Measurements from ENCODE around the gene RMND1. TPM values are rescaled to one million over a fixed set of nuclear protein-coding genes. Genes with fewer than 3 reads are reported as not detected.

RMND1 gene
- total and polyA plus RNA-seq, 9 of the 15 experiments (the other 6 are each of a cell fraction or from before 2014, with no cell fraction given): 26.9 to 47.8 (median 36.2) TPM

DNA sequence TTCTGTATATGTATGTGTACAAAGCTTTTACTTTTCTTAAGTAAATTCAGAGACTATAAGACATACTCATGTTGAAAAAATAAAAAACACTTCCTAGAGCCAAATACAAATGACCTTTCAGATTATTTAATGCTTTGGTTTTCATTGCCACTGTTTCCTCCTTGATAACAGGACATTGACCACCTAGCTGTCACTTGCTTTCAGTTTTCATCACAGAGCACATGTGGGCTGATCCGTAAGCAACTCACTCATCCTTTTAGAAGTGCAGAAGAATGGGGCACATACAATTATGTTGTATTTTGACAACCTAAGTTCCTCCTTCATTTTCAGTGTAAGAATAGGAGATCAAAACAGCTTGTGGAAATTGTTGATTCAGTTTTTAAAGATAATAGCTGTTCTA is 66.7 kb downstream of the RMND1 start:
- in situ Hi-C loops (cut with MboI): no loop called here
- Histone ChIP-seq H3K36me3 (ENCODE audit: control insufficient read depth, insufficient read depth, low read length) (peaks cover 23% of the 10 kb centered on the region), H3K27ac (ENCODE audit: extremely low read depth, low read depth, low read length) (no peak overlapping the region), H3K9ac (ENCODE audit: insufficient read depth in 1 of 2, low read depth in 2 of 2, low read length in 2 of 2) (peak overlapping the region in 1 of 2 experiments; percentile 1; a peak in 1 of 4 replicates), H2AFZ (ENCODE audit: low read depth, low read length) (no peak overlapping the region), H3K27me3 (ENCODE audit: control insufficient read depth in 2 of 2, insufficient read depth in 2 of 2, low read length in 2 of 2) (no peaks in the 10 kb centered on the region), H3K9me1 (ENCODE audit: control insufficient read depth, insufficient read depth, low read length) (no peaks in the 10 kb centered on the region), H3K4me1 (replicated peaks in 1 of 2; ENCODE audit: control insufficient read depth in 2 of 2, insufficient read depth in 2 of 2, low read length in 2 of 2) (peaks cover 8 to 23% of the 10 kb centered on the region in 2 experiments; a peak in 4 of 5 replicates), H4K20me1 (replicated peaks; ENCODE audit: control insufficient read depth, insufficient read depth, low read length) (no peaks in the 10 kb centered on the region), H3K9me3 (replicated peaks; ENCODE audit: control insufficient read depth, insufficient read depth, low read depth, low read length) (no peaks in the 10 kb centered on the region), H3K4me2 (ENCODE audit: insufficient read depth, low read length) (0 out of 2 replicates have a peak overlapping the region, but pooled peaks have one; percentile 22), H3K79me2 (ENCODE audit: control insufficient read depth, insufficient read depth, low read length) (peaks cover 65% of the 10 kb centered on the region), H3K4me3 (no peak overlapping the region)
- intact Hi-C loops (cut with micrococcal nuclease): no loop called here
- POLR2A ChIA-PET: interaction anchor here (0.7 to 1.8 kb wide), 5 partner anchors 17 to 242 kb away, joined by 3 to 9 read pairs (median 4); no protein-coding TSS in a partner anchor
- no TSS peak for BruUV-seq (replicated peaks)
- ATAC-seq: no peak
- FAIRE-seq: no peak
- CTCF ChIA-PET (ENCODE audit: low intra/inter-chr PET ratio): no interaction called here
- 33% methylated on average over 1 of the region's 1 CpG for WGBS (ENCODE audit: insufficient coverage, low coverage, missing lambda C conversion rate)
- peak in 2 of 4 experiments; percentile 24 to 37 for DNase-seq (ENCODE audit: extremely low read depth in 1 of 4, low spot score in 3 of 4)
- TF ChIP-seq CHD1 (IDR thresholded peaks at IDR 0.05; ENCODE audit: low read length) (no peak), EP400 (IDR thresholded peaks at IDR 0.05) (peak; percentile 36), ELK1 (CRISPR knock-in tag; IDR thresholded peaks at IDR 0.05) (no peak), NCOA4 (IDR thresholded peaks at IDR 0.05; ENCODE audit: partially characterized antibody) (no peak), MYC (IDR thresholded peaks at IDR 0.05; ENCODE audit: low read depth, low read length) (peak; percentile 28; the same call in 1 of the 2 replicates), MYC (CRISPR knock-in tag; IDR thresholded peaks at IDR 0.05; ENCODE audit: borderline replicate concordance, low read depth) (no peak), CBX2 (IDR thresholded peaks at IDR 0.05; ENCODE audit: insufficient read depth, low read length, poor library complexity, severe bottlenecking) (no peak), PKNOX1 (IDR thresholded peaks at IDR 0.05) (peak; percentile 40; the same call in 1 of the 2 replicates), RNF2 (IDR thresholded peaks at IDR 0.05) (no peak), HMG20A (CRISPR knock-in tag; conservative IDR thresholded peaks at IDR 0.05) (no peak), CTBP1 (IDR thresholded peaks at IDR 0.05; ENCODE audit: borderline replicate concordance) (no peak), ZNF239 (CRISPR knock-in tag; IDR thresholded peaks at IDR 0.05) (no peak), TCF7 (IDR thresholded peaks at IDR 0.05; ENCODE audit: borderline replicate concordance) (no peak), HBP1 (CRISPR knock-in tag; IDR thresholded peaks at IDR 0.05) (no peak), TCF3 (CRISPR knock-in tag; IDR thresholded peaks at IDR 0.05) (0 out of 2 replicates have a peak, but pooled peaks have one; percentile 17)
- TF ChIP-seq, protein P1, sequence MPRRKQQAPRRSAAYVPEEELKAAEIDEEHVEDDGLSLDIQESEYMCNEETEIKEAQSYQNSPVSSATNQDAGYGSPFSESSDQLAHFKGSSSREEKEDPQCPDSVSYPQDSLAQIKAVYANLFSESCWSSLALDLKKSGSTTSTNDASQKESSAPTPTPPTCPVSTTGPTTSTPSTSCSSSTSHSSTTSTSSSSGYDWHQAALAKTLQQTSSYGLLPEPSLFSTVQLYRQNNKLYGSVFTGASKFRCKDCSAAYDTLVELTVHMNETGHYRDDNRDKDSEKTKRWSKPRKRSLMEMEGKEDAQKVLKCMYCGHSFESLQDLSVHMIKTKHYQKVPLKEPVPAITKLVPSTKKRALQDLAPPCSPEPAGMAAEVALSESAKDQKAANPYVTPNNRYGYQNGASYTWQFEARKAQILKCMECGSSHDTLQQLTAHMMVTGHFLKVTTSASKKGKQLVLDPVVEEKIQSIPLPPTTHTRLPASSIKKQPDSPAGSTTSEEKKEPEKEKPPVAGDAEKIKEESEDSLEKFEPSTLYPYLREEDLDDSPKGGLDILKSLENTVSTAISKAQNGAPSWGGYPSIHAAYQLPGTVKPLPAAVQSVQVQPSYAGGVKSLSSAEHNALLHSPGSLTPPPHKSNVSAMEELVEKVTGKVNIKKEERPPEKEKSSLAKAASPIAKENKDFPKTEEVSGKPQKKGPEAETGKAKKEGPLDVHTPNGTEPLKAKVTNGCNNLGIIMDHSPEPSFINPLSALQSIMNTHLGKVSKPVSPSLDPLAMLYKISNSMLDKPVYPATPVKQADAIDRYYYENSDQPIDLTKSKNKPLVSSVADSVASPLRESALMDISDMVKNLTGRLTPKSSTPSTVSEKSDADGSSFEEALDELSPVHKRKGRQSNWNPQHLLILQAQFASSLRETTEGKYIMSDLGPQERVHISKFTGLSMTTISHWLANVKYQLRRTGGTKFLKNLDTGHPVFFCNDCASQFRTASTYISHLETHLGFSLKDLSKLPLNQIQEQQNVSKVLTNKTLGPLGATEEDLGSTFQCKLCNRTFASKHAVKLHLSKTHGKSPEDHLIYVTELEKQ (CRISPR knock-in tag; IDR thresholded peaks at IDR 0.05): no peak

Measured in K562 (cell line).